DMS 273 (cell line): ENCODE results near the gene LPP.
A peak's percentile ranks its signal among the peaks of the same experiment; 100 is the strongest.
"Not testable (repeated sequence)": the region's sequence is repeated elsewhere in the genome, so short reads cannot be mapped to it uniquely, and the experiment has no call there.

Experiments
- DNase-seq: peaks from one replicate; lab custom pipeline; 2025; ENCODE audit not compliant: unreplicated experiment; lab: John Stamatoyannopoulos, UW

The LPP gene

GRCh38 chr3:188689101-188689574 lies 535.2 kb downstream of the LPP start:
- no peak for DNase-seq

- DNase-seq = no peak
These were observed 536.1 kb downstream of the LPP start for GRCh38 chr3:188690064-188690463.

- no peak for DNase-seq
These were observed 537.0 kb downstream of the LPP start for GRCh38 chr3:188691004-188691403.

- no peak for DNase-seq
These were observed 537.7 kb downstream of the LPP start for GRCh38 chr3:188691665-188692064.

GRCh38 chr3:188692700-188693099 lies 538.7 kb downstream of the LPP start:
- DNase-seq = no peak

- DNase-seq = peak; percentile 21
These were observed 539.5 kb downstream of the LPP start for GRCh38 chr3:188693435-188693834.

GRCh38 chr3:188695241-188695640 lies 541.3 kb downstream of the LPP start:
- no peak for DNase-seq

- DNase-seq = peak; percentile 15
These were observed 543.2 kb downstream of the LPP start for GRCh38 chr3:188697127-188697526.

- no peak for DNase-seq
These were observed 544.5 kb downstream of the LPP start for GRCh38 chr3:188698436-188698835.

- no peak for DNase-seq
These were observed 546.5 kb downstream of the LPP start for GRCh38 chr3:188700501-188700900.

- DNase-seq = no peak
These were observed 547.0 kb downstream of the LPP start for GRCh38 chr3:188700918-188701317.

- no peak for DNase-seq
These were observed 547.6 kb downstream of the LPP start for GRCh38 chr3:188701485-188701969.

- not testable (repeated sequence) for DNase-seq
These were observed 548.1 kb downstream of the LPP start for GRCh38 chr3:188702028-188702427.

GRCh38 chr3:188706176-188706575 lies 552.2 kb downstream of the LPP start:
- no peak for DNase-seq

- DNase-seq = no peak
These were observed 552.6 kb downstream of the LPP start for GRCh38 chr3:188706599-188706998.

GRCh38 chr3:188707381-188708288 lies 553.7 kb downstream of the LPP start:
- no peak for DNase-seq

- DNase-seq = no peak
These were observed 557.9 kb downstream of the LPP start for GRCh38 chr3:188711881-188712247.

- no peak for DNase-seq
These were observed 558.4 kb downstream of the LPP start for GRCh38 chr3:188712248-188712924.

- DNase-seq = no peak
These were observed 559.0 kb downstream of the LPP start for GRCh38 chr3:188712991-188713390.

GRCh38 chr3:188719545-188719944 lies 565.6 kb downstream of the LPP start:
- DNase-seq = no peak

GRCh38 chr3:188720215-188720614 lies 566.3 kb downstream of the LPP start:
- DNase-seq = no peak

- DNase-seq = no peak
These were observed 566.7 kb downstream of the LPP start for GRCh38 chr3:188720636-188721035.
